Measurements from ENCODE around the gene H3-3A.
A peak's percentile ranks its signal among the peaks of the same experiment; 100 is the strongest.

H3-3A gene

DNA sequence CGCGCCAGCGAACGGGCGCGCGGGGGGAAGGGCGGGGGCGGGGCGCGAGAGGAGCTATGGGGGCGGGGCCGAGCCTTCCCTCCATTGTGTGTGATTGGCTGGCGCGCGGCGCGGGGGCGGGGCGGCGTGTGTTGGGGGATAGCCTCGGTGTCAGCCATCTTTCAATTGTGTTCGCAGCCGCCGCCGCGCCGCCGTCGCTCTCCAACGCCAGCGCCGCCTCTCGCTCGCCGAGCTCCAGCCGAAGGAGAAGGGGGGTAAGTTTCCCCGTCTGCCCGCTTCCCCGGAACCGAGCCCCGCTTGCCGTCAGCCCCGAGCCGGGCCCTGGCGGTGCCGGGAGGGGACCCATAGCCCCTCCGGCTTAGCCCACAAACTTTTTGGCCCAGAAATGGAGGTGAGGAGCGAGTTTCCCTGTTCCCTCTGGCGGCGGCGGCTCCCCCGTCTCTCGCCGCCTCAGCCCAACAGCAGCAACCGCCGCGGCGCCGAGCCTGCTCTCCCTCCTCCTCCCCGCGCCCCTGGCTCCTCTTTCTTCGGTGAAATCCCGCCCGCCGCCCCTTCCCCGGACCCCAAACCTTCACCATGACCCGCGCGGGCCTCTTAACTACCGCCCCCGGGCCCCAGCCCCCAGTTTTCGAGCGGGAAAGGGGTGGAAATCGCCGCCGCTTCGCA, at the start of gene H3-3A:
Gene H3-3A (plus strand): TSS at position 159 of the 666 bp plus-strand sequence. CDS start 1,636 bp downstream, outside the sequence.
- peak; percentile 98 for DNase-seq (ENCODE audit: low read depth in 1 of 2, low spot score in 1 of 2)

GRCh38 chr1:226017070-226017469, 45.4 kb upstream of the H3-3A start:
- DNase-seq (ENCODE audit: low read depth in 1 of 2, low spot score in 1 of 2), result no peak

- no peak for DNase-seq (ENCODE audit: low read depth in 1 of 2, low spot score in 1 of 2)
These were observed 42.9 kb upstream of the H3-3A start for GRCh38 chr1:226019572-226019971.

DNA sequence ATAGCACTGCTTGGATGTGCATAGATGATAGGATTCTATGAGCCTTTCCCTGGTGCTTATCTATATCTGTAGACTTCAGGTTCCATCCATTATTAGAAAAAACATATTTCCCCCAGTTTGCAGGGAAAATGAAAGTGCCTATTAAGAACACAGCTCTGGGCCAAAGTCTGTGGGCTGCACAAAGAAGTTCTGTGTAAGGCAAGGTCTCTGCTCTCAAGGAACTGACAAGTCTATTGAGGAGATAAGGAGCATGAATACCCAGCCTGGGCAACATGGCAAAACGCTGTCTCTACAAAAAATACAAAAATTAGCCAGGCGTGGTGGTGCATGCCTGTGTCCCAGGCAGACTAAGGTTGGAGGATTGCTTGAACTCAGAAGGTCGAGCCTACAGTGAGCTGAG, 41.1 kb upstream of the H3-3A start:
- DNase-seq (ENCODE audit: low read depth in 1 of 2, low spot score in 1 of 2), result no peak

DNA sequence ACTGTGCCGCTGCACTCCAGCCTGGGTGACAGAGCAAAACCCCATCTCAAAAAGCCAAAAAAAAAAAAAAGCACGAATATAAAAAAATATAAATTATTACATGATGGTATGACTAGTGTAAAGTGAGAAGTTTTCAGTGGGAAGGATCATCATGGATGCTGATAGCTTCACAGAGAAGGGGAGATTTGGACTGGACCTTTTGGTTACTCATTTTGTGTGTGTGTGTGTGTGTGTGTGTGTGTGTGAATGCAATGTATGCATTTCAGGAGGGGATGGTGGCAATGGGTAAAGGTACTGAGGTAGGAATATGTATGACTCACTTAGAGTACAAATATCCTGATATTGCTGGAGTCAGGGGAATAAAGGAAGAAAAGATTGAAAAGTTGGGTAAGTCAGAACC, 40.7 kb upstream of the H3-3A start:
- no peak for DNase-seq (ENCODE audit: low read depth in 1 of 2, low spot score in 1 of 2)

DNA sequence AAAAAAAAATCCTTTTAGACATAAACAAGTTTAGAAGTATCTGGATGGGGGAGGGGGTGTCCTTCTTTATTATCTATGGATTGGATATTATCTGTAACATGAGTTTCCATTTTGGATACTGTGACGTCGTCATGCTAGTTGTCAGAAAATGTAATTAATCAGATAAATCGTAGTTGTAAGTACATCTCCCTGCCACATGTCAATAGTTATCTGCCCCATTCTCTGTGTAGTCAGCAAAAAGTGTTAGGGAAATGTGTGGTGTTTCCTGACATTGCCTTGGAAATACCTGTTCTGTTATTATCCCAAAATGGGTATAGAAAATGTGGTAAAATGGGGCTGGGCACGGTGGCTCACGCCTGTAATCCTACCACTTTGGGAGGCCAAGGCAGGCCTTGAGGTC, 38.8 kb upstream of the H3-3A start:
- no peak for DNase-seq (ENCODE audit: low read depth in 1 of 2, low spot score in 1 of 2)

DNA sequence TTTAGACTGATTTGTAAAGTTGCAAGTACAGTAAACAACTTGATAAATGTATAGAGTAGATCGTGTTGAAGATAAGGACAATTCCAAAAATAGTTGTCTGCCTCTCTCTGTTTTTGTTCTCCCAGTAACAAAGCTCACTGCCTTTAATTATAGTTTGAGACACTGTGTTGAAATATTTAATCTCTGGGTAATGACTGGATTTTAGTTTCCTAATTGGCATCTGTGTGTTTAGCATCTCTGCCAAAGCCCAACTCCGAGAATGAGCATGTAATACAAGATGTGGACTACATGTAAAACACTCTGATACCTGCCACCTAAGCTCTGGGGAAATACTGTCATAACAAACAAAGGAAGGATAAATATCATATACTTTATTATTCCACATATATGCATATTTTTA, 35.7 kb upstream of the H3-3A start:
- DNase-seq (ENCODE audit: low read depth in 1 of 2, low spot score in 1 of 2), result no peak

GRCh38 chr1:226027538-226028217, 34.8 kb upstream of the H3-3A start:
- DNase-seq (ENCODE audit: low read depth in 1 of 2, low spot score in 1 of 2), result no peak

- no peak for DNase-seq (ENCODE audit: low read depth in 1 of 2, low spot score in 1 of 2)
These were observed 33.4 kb upstream of the H3-3A start for GRCh38 chr1:226029093-226029496.

- DNase-seq (ENCODE audit: low read depth in 1 of 2, low spot score in 1 of 2), result no peak
These were observed 32.8 kb upstream of the H3-3A start for GRCh38 chr1:226029568-226030225.

DNA sequence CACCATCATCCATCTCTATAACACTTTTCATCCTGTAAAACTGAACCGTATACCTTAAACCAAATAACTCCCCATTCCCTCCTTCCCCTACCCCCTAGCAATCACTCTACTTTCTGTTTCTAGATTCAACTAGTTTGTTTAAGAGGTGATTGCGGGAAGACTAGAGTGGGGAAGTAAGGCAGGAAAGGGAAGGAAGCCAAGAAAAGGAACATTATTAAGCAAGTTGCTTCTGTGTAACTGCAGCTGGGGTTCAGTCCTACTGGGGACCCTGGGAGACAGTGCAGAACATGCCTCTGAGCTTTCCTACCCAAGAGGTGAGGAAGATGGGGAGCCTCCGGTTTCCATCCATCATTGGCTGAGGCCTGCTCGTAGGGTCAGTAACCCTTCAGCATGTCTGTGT, 28.9 kb upstream of the H3-3A start:
- DNase-seq (ENCODE audit: low read depth in 1 of 2, low spot score in 1 of 2), result no peak

- DNase-seq (ENCODE audit: low read depth in 1 of 2, low spot score in 1 of 2), result no peak
These were observed 28.5 kb upstream of the H3-3A start for GRCh38 chr1:226033991-226034390.

DNA sequence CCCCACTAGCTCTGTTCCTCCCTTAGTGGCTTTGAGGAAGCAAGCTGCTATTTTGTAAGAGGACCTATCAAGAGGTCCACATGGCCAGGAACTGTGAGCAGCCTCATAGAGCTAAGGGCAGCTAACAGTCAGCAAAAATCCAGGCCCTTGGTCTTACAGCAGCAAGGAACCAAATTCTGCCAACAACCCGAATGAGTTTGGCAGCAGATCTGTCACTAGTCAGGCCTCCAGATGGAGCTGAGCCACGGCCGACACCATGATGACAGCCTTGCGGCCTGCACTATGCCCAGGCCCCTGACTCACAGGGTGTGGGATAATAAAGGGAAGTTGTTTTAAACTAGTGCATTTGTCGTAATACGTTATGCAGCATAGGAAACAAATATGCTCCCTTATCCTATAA, 28.0 kb upstream of the H3-3A start:
- no peak for DNase-seq (ENCODE audit: low read depth in 1 of 2, low spot score in 1 of 2)

GRCh38 chr1:226035915-226036314, 26.6 kb upstream of the H3-3A start:
- DNase-seq (ENCODE audit: low read depth in 1 of 2, low spot score in 1 of 2), result no peak

DNA sequence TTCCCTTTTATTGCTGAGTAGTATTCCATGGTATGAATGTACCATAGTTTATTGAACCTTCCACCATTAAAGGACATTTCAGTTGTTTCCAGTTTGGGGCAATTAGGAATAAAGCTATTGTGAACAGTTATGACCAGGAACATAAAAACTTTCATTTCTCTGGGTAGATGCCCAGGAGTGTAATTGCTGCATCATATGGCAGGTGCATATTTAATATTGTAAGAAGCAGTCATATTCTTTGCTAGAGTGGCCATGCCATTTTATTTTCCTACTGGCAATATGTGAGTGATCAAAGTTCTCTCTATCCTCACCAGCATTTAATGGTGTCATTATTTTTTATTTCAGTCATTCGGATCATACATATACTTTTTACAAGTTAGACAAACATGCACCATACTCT, 23.9 kb upstream of the H3-3A start:
- DNase-seq (ENCODE audit: low read depth in 1 of 2, low spot score in 1 of 2), result no peak

DNA sequence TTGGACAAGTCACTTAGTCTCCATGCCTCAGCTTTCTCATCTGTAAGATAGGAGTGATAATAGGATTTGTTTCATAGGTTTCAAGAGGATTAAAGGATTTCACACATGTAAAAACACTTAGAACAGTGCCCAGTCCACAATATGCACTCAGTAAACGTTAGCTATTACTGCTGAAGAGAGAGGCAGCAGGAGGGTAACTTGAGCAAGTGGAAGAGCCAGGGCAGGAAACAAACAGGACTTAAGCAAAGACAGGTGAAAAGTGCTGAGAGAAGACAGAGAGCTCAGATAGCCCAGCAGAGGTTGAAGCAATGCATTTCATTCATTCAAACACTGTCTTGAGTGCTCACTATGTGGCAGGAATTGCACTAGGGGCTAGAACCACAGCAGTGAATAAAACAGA, 21.1 kb upstream of the H3-3A start:
- no peak for DNase-seq (ENCODE audit: low read depth in 1 of 2, low spot score in 1 of 2)

DNA sequence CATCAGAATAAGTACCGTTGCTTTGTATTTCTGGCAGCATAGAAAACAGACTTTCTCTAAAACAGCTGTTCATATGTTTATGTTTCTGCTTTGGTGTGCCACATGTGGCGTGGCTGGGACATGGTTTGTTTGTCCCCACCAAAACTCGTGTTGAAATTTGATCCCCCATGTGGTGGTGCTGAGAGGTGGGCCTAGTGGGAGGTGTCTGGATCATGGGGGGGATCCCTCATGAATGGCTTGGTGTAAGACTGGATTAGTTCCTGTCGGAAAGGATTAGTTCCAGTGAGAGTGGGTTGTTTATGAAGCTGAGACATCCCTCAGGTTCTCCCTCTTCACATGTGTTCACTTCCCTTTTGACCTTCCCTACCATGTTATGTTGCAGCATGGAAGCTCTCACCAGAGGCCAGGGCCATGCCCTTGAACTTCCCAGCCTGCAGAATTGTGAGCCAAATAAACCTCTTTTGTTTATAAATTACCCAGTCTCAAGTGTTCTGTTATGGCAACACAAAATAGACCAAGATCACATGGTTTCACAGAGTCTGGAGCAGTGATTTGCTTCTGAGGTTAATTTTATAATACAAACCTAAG, 17.9 kb upstream of the H3-3A start:
- DNase-seq (ENCODE audit: low read depth in 1 of 2, low spot score in 1 of 2), result no peak

DNA sequence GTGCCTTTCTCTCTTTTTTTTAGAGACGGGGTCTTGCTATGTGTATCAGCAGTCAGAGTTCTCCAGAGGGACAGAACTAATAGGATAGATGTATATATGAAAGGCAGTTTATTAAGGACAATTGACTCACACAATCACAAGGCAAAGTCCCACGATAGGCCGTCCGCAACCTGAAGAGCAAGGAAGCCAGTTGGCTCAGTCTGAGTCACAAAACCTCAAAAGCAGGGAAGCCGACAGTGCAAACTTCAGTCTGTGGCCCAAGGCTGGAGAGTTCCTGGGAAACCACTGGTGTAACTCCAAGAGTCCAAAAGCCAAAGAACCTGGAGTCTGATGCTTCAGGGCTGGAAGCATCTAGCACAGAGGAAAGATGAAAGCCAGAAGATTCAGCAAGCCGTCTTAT, 16.3 kb upstream of the H3-3A start:
- no peak for DNase-seq (ENCODE audit: low read depth in 1 of 2, low spot score in 1 of 2)

- no peak for DNase-seq (ENCODE audit: low read depth in 1 of 2, low spot score in 1 of 2)
These were observed 15.0 kb upstream of the H3-3A start for GRCh38 chr1:226047495-226047894.

- no peak for DNase-seq (ENCODE audit: low read depth in 1 of 2, low spot score in 1 of 2)
These were observed 13.6 kb upstream of the H3-3A start for GRCh38 chr1:226048886-226049285.

GRCh38 chr1:226050133-226050532, 12.4 kb upstream of the H3-3A start:
- DNase-seq (ENCODE audit: low read depth in 1 of 2, low spot score in 1 of 2), result no peak

GRCh38 chr1:226051365-226051764, 11.2 kb upstream of the H3-3A start:
- no peak for DNase-seq (ENCODE audit: low read depth in 1 of 2, low spot score in 1 of 2)

Measured in activated T-helper 1 cell treated with anti-CD3 and anti-CD28 coated beads, Interleukin-2, amount 50 U/mL, for 16 hours (primary cell).